GM13977 (cell line): ENCODE results near the gene DOC2A.
A peak's percentile ranks its signal among the peaks of the same experiment; 100 is the strongest.
"Not testable (repeated sequence)": the region's sequence is repeated elsewhere in the genome, so short reads cannot be mapped to it uniquely, and the experiment has no call there.

ENCODE experiments used
- DNase-seq: peaks from one replicate; pipeline ENCODE4 v3.0.0; 2012; ENCODE audit warnings: low spot score
- in situ Hi-C: fragments of 300-500 bp; cut with MboI; formaldehyde crosslinking; loops from one replicate; pipeline ENCODE4 v1.12.0; 2022; ENCODE audit warnings: low sequenced_read_pairs, low pct_unique_long_range_greater_than_20kb, mixed read lengths, inconsistent platforms; ENCODE audit not compliant: unreplicated experiment
- TF ChIP-seq, protein P1 (sequence below): IDR thresholded peaks from 2 replicates; pipeline ENCODE4 v1.5.1; 2012; ENCODE audit warnings: mild to moderate bottlenecking, control low read depth; ENCODE audit not compliant: insufficient read depth; ENCODE audit errors: extremely low read depth, missing control alignments

The DOC2A gene

DNA sequence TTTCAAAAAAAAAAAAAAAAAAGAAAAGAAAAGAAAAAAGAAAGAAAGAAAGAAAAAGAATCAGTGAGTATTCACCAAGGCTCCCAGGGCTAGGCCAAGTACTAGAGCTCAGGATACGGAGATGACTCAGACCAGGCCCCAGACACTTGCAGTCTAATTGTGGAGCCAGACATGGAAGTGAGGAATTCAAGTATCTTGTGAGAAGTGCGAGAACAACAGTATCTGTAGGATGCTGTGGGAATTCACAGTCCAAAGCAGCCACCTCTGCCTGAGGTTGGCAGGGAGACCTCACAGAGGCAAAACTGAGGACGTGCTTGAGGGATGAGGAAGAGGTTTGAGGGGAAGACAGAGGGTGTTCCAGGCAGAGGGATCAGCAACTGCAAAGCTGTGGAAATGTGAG is 40.7 kb upstream of the DOC2A start:
- no peak for DNase-seq
- TF ChIP-seq, protein P1, sequence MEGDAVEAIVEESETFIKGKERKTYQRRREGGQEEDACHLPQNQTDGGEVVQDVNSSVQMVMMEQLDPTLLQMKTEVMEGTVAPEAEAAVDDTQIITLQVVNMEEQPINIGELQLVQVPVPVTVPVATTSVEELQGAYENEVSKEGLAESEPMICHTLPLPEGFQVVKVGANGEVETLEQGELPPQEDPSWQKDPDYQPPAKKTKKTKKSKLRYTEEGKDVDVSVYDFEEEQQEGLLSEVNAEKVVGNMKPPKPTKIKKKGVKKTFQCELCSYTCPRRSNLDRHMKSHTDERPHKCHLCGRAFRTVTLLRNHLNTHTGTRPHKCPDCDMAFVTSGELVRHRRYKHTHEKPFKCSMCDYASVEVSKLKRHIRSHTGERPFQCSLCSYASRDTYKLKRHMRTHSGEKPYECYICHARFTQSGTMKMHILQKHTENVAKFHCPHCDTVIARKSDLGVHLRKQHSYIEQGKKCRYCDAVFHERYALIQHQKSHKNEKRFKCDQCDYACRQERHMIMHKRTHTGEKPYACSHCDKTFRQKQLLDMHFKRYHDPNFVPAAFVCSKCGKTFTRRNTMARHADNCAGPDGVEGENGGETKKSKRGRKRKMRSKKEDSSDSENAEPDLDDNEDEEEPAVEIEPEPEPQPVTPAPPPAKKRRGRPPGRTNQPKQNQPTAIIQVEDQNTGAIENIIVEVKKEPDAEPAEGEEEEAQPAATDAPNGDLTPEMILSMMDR = no peak
- in situ Hi-C loops = no loop called here

GRCh38 chr16:30049871-30050270 is 39.0 kb upstream of the DOC2A start:
- no peak for DNase-seq
- TF ChIP-seq, protein P1 = no peak
- in situ Hi-C loops = no loop called here

DNA sequence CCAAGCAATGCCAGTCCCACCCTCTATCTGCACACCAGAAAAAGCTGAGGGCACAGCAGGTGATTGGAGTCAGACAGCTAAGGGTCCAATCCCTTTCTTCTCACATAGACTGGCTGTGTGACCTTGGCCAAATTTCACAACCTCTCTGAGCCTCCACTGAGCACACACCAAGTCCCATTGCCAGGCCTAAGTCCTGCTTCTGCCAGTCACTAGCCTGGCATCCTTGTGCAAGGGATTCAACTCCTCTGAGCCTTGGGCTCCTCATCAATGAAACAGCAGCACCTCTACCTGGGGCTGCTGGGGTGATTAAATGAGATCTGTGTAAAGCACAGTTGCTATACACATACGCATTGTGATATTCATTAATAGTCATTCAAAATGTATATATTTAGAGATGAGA is 35.8 kb upstream of the DOC2A start:
- in situ Hi-C loops = no loop called here
- DNase-seq = no peak
- TF ChIP-seq, protein P1 = no peak

DNA sequence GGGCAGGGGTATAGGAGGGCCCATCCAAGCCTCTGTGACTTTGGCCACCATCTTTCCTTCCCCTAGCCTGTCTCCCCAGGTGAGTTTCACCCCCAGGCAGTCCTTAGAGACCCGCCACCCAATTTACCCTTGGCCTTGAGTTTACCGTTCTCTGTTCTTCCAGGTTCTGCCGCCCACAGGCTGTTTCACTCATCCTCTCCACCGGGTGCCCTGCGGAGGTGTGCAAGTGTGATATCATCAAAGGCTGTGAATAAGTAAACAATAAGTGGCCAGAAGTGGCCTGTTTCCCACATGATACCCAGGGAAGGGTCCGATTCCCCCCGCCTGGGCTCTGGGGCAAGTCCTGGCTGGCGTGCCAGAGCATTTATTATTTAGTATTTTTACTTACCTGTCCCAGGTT is 35.4 kb upstream of the DOC2A start:
- DNase-seq = no peak
- TF ChIP-seq, protein P1 = no peak
- in situ Hi-C loops = no loop called here

DNA sequence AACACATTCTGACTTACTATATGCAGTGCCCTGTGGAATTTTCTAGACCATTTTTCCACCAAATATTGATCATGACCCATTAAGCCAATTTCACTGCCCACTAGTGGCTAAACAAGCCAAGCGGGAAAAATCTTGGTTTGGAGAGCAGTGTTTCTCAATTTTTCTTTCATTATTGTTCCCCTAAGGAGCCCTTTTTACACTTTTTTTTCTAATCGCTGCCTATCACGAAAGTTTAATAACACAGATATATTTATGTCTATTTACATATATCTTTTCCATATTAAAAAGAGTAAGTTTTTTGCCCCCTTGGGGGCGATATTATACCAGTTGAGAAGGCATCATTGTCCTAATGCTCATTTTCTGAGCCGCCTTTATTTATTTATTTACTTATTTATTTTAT is 31.0 kb upstream of the DOC2A start:
- no peak for DNase-seq
- TF ChIP-seq, protein P1 = peak; percentile 2
- in situ Hi-C loops = no loop called here

DNA sequence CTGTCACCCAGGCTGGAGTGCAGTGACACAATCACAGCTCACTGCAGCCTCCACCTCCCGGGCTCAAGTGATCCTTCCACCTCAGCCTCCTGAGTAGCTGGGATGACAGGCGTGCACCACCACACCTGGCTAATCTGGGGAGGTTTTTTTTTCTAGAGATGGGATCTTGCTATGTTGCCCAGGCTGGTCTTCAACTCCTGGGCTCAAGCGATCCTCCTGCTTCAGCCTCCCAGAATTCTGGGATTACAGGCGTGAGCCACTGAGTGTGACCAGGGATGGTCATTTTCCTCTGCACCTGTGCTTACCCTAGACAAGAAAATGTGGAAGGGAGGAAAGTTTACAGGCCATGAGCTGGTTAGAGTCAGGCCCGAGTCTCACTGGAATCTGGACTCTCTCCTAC is 29.9 kb upstream of the DOC2A start:
- DNase-seq, in situ Hi-C loops: not testable (repeated sequence)

GRCh38 chr16:30040221-30040620 is 29.4 kb upstream of the DOC2A start:
- DNase-seq = no peak
- in situ Hi-C loops = no loop called here
- TF ChIP-seq, protein P1 = no peak

DNA sequence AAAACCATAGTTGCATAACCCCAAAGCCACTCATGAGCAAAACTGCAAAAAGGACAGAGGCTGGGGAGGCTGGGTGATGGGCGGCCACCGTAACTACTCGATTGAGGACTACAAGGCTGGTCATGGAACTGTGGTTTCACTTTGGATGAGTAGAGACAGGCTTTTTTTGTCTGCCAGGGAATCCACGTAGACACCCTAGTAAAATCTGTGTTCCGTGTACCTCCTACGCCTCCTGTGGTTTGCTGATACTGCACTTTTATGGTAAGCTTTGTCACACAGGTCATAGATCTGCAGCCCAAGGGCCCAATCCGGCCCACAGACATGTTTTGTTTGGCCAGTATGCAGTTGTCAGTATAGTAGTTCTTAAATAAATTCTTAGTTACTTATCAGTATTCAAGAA is 22.4 kb upstream of the DOC2A start:
- in situ Hi-C loops = no loop called here
- TF ChIP-seq, protein P1 = no peak
- no peak for DNase-seq
